T-cell (primary cell): Measurements from ENCODE around the gene AGPAT2. TPM values are rescaled to one million over a fixed set of nuclear protein-coding genes. Genes with fewer than 3 reads are reported as not detected.

Source experiments
- ATAC-seq, 4 experiments: fragments of 200-7000 bp in 3 of 4; fragments of 150-1000 bp in 1 of 4; cut with Tn5 transposase; replicated peaks in 1 of 4; 1 replicate in 3 of 4; 2 replicates in 1 of 4; pipeline ENCODE4 v1.10.0; 2021; ENCODE audit warnings: moderate library complexity in 3 of 4, mild to moderate bottlenecking in 2 of 4, moderate number of reproducible peaks in 1 of 4
- CTCF ChIA-PET, 2 donors: fragments of 300-600 bp; sonication (Branson Sonifier 250); formaldehyde crosslinking; loops; one replicate each; lab custom pipeline; 2022; ENCODE audit warnings: antibody characterized with exemption in 2 of 2; lab: Charles Lee
- POLR2A ChIA-PET, 2 donors: fragments of 300-600 bp; sonication (Branson Sonifier 250); formaldehyde crosslinking; loops; one replicate each; lab custom pipeline; 2022; ENCODE audit warnings: antibody characterized with exemption in 2 of 2; lab: Charles Lee
- DNase-seq, 35 experiments: peaks; one replicate each; pipeline versions ENCODE4 v3.0.0 to v3.0.0-alpha.2; 2013 to 2023
- H3K27ac ChIP-seq: one replicate; pipeline ENCODE4 v1.5.1; 2013; ENCODE audit warnings: low read length
- H3K27me3 ChIP-seq, 2 experiments: replicated peaks in 1 of 2; 1 replicate in 1 of 2; 2 replicates in 1 of 2; pipeline versions ENCODE4 v1.6.1 to v1.7.0; 2013; ENCODE audit warnings: low read length in 1 of 2, mixed read lengths in 1 of 2; ENCODE audit not compliant: control insufficient read depth in 2 of 2, insufficient read depth in 2 of 2; ENCODE audit errors: extremely low read depth in 1 of 2
- H3K36me3 ChIP-seq, 2 donors: 1 replicate in 1 of 2; 2 replicates in 1 of 2; pipeline versions ENCODE4 v1.6.1 to v1.7.0; 2013; ENCODE audit warnings: low read length in 1 of 2; ENCODE audit not compliant: control insufficient read depth in 2 of 2, insufficient read depth in 1 of 2; ENCODE audit errors: extremely low read depth in 1 of 2
- H3K4me1 ChIP-seq, 2 experiments: 1 replicate in 1 of 2; 2 replicates in 1 of 2; pipeline versions ENCODE4 v1.6.1 to v1.7.0; 2013; ENCODE audit warnings: low read length in 2 of 2, mixed read lengths in 1 of 2; ENCODE audit not compliant: insufficient read depth in 2 of 2, control insufficient read depth in 1 of 2; ENCODE audit errors: extremely low read depth in 1 of 2
- H3K4me3 ChIP-seq, 2 donors: 1 replicate in 1 of 2; 2 replicates in 1 of 2; pipeline versions ENCODE4 v1.5.1 to v1.7.0; 2013; ENCODE audit warnings: mild to moderate bottlenecking in 2 of 2, low read length in 1 of 2, moderate library complexity in 1 of 2; ENCODE audit not compliant: control insufficient read depth in 1 of 2; ENCODE audit errors: extremely low read depth in 1 of 2
- H3K9me3 ChIP-seq: 2 replicates; pipeline ENCODE4 v1.7.0; 2013
- H3K27ac Mint-ChIP-seq, 2 donors: one replicate each; pipeline ENCODE4 v1.8.0; 2020 to 2021; ENCODE audit warnings: mild to moderate bottlenecking in 2 of 2, mixed read lengths in 2 of 2
- H3K27me3 Mint-ChIP-seq, 2 donors: one replicate each; pipeline ENCODE4 v1.8.0; 2021 to 2022; ENCODE audit warnings: mixed read lengths in 2 of 2
- H3K36me3 Mint-ChIP-seq: one replicate; pipeline ENCODE4 v1.8.0; 2021; ENCODE audit warnings: mixed read lengths
- H3K4me1 Mint-ChIP-seq, 3 donors: one replicate each; pipeline ENCODE4 v1.8.0; 2020 to 2022; ENCODE audit warnings: mixed read lengths in 3 of 3, mild to moderate bottlenecking in 1 of 3
- H3K4me3 Mint-ChIP-seq, 3 donors: one replicate each; pipeline ENCODE4 v1.8.0; 2020 to 2022; ENCODE audit warnings: mild to moderate bottlenecking in 3 of 3, mixed read lengths in 3 of 3, moderate library complexity in 3 of 3
- H3K9me3 Mint-ChIP-seq, 3 donors: one replicate each; pipeline ENCODE4 v1.8.0; 2020 to 2022; ENCODE audit warnings: mixed read lengths in 3 of 3
- WGBS: methylation state at CpG from one replicate; pipeline ENCODE4 v1.1.5; 2013; ENCODE audit warnings: missing lambda C conversion rate; ENCODE audit not compliant: insufficient coverage; 5-methylcytosine and 5-hydroxymethylcytosine counted together
- total RNA-seq, 35 experiments: library from RNA in 6 of 35; stranded (reverse) in 6 of 35; fragments of 120-200 nt in 1 of 35; gene quantifications; one replicate each; pipeline versions ENCODE4 v1.2.1 to v1.2.4 and lab custom pipeline; 2013 to 2026

The AGPAT2 gene
- total RNA-seq, 5 donors from 2014 or later (not counting 1 experiment from before 2014, with no cell fraction given) = 6.5 to 13.0 (median 12.1) TPM

GRCh38 chr9:136729926-136730325 lies 42.7 kb upstream of the AGPAT2 start:
- H3K27me3 ChIP-seq = peaks cover 0 to 2% of the 10 kb centered on the region in 2 experiments
- Mint-ChIP-seq H3K4me1 (peaks cover 10 to 25% (median 17%) of the 10 kb centered on the region in 3 donors), H3K4me3 (peak overlapping the region; percentile 46 to 95 (median 64)), H3K9me3 (no peaks in the 10 kb centered on the region), H3K36me3 (peaks cover 20% of the 10 kb centered on the region), H3K27ac (no peak overlapping the region), H3K27me3 (no peaks in the 10 kb centered on the region)
- ChIA-PET POLR2A (no interaction called here), CTCF (interaction anchor here (0.5 to 1.4 kb wide), 2 partner anchors 29 to 32 kb away, joined by 4 read pairs; no protein-coding TSS in a partner anchor)
- WGBS = 96% methylated on average over 4 of the region's 8 CpGs
- peaks cover 7 to 16% of the 10 kb centered on the region in 2 donors for H3K36me3 ChIP-seq
- peaks cover 11 to 35% of the 10 kb centered on the region in 2 experiments for H3K4me1 ChIP-seq
- no peak overlapping the region for H3K27ac ChIP-seq
- DNase-seq (no peak), ATAC-seq (no peak)
- no peaks in the 10 kb centered on the region for H3K9me3 ChIP-seq
- H3K4me3 ChIP-seq = no peak overlapping the region

- Mint-ChIP-seq H3K4me1 (peaks cover 15 to 30% (median 22%) of the 10 kb centered on the region in 3 donors), H3K27me3 (no peaks in the 10 kb centered on the region), H3K9me3 (no peaks in the 10 kb centered on the region), H3K4me3 (peak overlapping the region; percentile 46 to 95 (median 64)), H3K36me3 (peaks cover 25% of the 10 kb centered on the region), H3K27ac (no peak overlapping the region)
- H3K4me1 ChIP-seq = peaks cover 11 to 37% of the 10 kb centered on the region in 2 experiments
- H3K27ac ChIP-seq = no peak overlapping the region
- peaks cover 0 to 2% of the 10 kb centered on the region in 2 experiments for H3K27me3 ChIP-seq
- ChIA-PET CTCF (interaction anchor here in 1 of 2 donors (1.1 to 1.4 kb wide), 2 partner anchors 23 to 28 kb away, joined by 3 to 4 read pairs; no protein-coding TSS in a partner anchor), POLR2A (no interaction called here)
- H3K4me3 ChIP-seq = no peak overlapping the region
- DNase-seq = no peak
- no peak for ATAC-seq
- 89% methylated on average over 7 of the region's 7 CpGs for WGBS
- no peaks in the 10 kb centered on the region for H3K9me3 ChIP-seq
- H3K36me3 ChIP-seq = peaks cover 14 to 24% of the 10 kb centered on the region in 2 donors
These were observed 41.9 kb upstream of the AGPAT2 start for GRCh38 chr9:136729144-136729543.

GRCh38 chr9:136728548-136729123 lies 41.4 kb upstream of the AGPAT2 start:
- H3K36me3 ChIP-seq = peaks cover 20 to 29% of the 10 kb centered on the region in 2 donors
- POLR2A ChIA-PET = interaction anchor here in 1 of 2 donors (0.6 to 0.7 kb wide), 2 partner anchors 189 to 243 kb away, joined by 3 read pairs; no protein-coding TSS in a partner anchor
- H3K36me3 Mint-ChIP-seq = peaks cover 26% of the 10 kb centered on the region
- H3K27ac Mint-ChIP-seq = no peak overlapping the region
- H3K9me3 Mint-ChIP-seq = no peaks in the 10 kb centered on the region
- H3K27me3 ChIP-seq = peaks cover 0 to 2% of the 10 kb centered on the region in 2 experiments
- ATAC-seq = peak in 2 of 4 experiments; percentile 2 to 26
- H3K4me3 Mint-ChIP-seq = peak overlapping the region; percentile 39 to 95 (median 51)
- no peaks in the 10 kb centered on the region for H3K27me3 Mint-ChIP-seq
- H3K4me3 ChIP-seq = peak overlapping the region; percentile 55 to 60
- peak in 1 of 35 experiments; percentile 13 for DNase-seq
- no peak overlapping the region for H3K27ac ChIP-seq
- WGBS = 6% methylated on average over 53 of the region's 53 CpGs
- peaks cover 20 to 33% (median 25%) of the 10 kb centered on the region in 3 donors for H3K4me1 Mint-ChIP-seq
- no peaks in the 10 kb centered on the region for H3K9me3 ChIP-seq
- peaks cover 11 to 37% of the 10 kb centered on the region in 2 experiments for H3K4me1 ChIP-seq
- CTCF ChIA-PET = interaction anchor here in 1 of 2 donors (0.6 to 1.4 kb wide), 4 partner anchors 23 to 401 kb away, joined by 3 to 4 read pairs (median 3); no protein-coding TSS in a partner anchor

- 0% methylated on average over 66 of the region's 66 CpGs for WGBS
- ATAC-seq (peak; percentile 76 to 86 (median 81)), DNase-seq (peak; percentile 76 to 95 (median 90))
- H3K4me1 Mint-ChIP-seq = peaks cover 24 to 33% (median 27%) of the 10 kb centered on the region in 3 donors
- H3K9me3 Mint-ChIP-seq = no peaks in the 10 kb centered on the region
- H3K9me3 ChIP-seq = no peaks in the 10 kb centered on the region
- POLR2A ChIA-PET = interaction anchor here in 1 of 2 donors (0.6 to 0.7 kb wide), 2 partner anchors 189 to 243 kb away, joined by 3 read pairs; no protein-coding TSS in a partner anchor
- no peaks in the 10 kb centered on the region for H3K27me3 Mint-ChIP-seq
- peak overlapping the region; percentile 92 to 95 (median 92) for H3K4me3 Mint-ChIP-seq
- H3K4me3 ChIP-seq = peak overlapping the region; percentile 85 to 86
- H3K36me3 ChIP-seq = peaks cover 25 to 34% of the 10 kb centered on the region in 2 donors
- peaks cover 0 to 2% of the 10 kb centered on the region in 2 experiments for H3K27me3 ChIP-seq
- H3K27ac Mint-ChIP-seq = no peak overlapping the region
- peaks cover 11 to 37% of the 10 kb centered on the region in 2 experiments for H3K4me1 ChIP-seq
- CTCF ChIA-PET = interaction anchor here in 1 of 2 donors (0.5 to 1.2 kb wide), 5 partner anchors 37 to 568 kb away, joined by 3 to 8 read pairs (median 3); no protein-coding TSS in a partner anchor
- H3K27ac ChIP-seq = no peak overlapping the region
- peaks cover 28% of the 10 kb centered on the region for H3K36me3 Mint-ChIP-seq
These were observed 40.9 kb upstream of the AGPAT2 start for GRCh38 chr9:136728080-136728547.

GRCh38 chr9:136726631-136727191 lies 39.5 kb upstream of the AGPAT2 start:
- H3K4me1 Mint-ChIP-seq = peaks cover 24 to 33% (median 27%) of the 10 kb centered on the region in 3 donors
- H3K27ac ChIP-seq = peak overlapping the region; percentile 14
- no peaks in the 10 kb centered on the region for H3K9me3 Mint-ChIP-seq
- peaks cover 32 to 47% of the 10 kb centered on the region in 2 donors for H3K36me3 ChIP-seq
- peak overlapping the region; percentile 85 to 86 for H3K4me3 ChIP-seq
- WGBS = 1% methylated on average over 10 of the region's 18 CpGs
- H3K36me3 Mint-ChIP-seq = peaks cover 28% of the 10 kb centered on the region
- POLR2A ChIA-PET = interaction anchor here in 1 of 2 donors (0.5 to 0.6 kb wide), 4 partner anchors 10 to 514 kb away, joined by 3 to 9 read pairs (median 5); no protein-coding TSS in a partner anchor
- no peaks in the 10 kb centered on the region for H3K9me3 ChIP-seq
- peaks cover 11 to 37% of the 10 kb centered on the region in 2 experiments for H3K4me1 ChIP-seq
- peaks cover 0 to 2% of the 10 kb centered on the region in 2 experiments for H3K27me3 ChIP-seq
- CTCF ChIA-PET = interaction anchor here (0.6 to 1.6 kb wide), 10 partner anchors 13 to 497 kb away, joined by 3 to 8 read pairs (median 4); no protein-coding TSS in a partner anchor
- no peaks in the 10 kb centered on the region for H3K27me3 Mint-ChIP-seq
- peak overlapping the region; percentile 79 to 93 for H3K27ac Mint-ChIP-seq
- peak in 1 of 4 experiments; percentile 23 for ATAC-seq
- peak in 31 of 35 experiments; percentile 13 to 69 (median 42) for DNase-seq
- peak overlapping the region; percentile 92 to 95 (median 92) for H3K4me3 Mint-ChIP-seq
